Central memory CD8-positive, alpha-beta T cell (primary cell): Measurements from ENCODE around the gene SLC7A7.
"Not testable (repeated sequence)": the region's sequence is repeated elsewhere in the genome, so short reads cannot be mapped to it uniquely, and the experiment has no call there.

Source experiments
- ATAC-seq: fragments of 150-1000 bp; cut with Tn5 transposase; replicated peaks from 2 replicates; pipeline ENCODE4 v1.10.0; 2022; ENCODE audit warnings: mild to moderate bottlenecking, moderate FRiP score, moderate number of reproducible peaks; ENCODE audit not compliant: poor library complexity, severe bottlenecking; ENCODE audit errors: extremely low read depth
- DNase-seq, 2 donors: peaks; one replicate each; pipeline ENCODE4 v3.0.0; 2021; ENCODE audit warnings: low spot score in 2 of 2
- H3K27ac Mint-ChIP-seq: one replicate; pipeline ENCODE4 v1.8.0; 2022; ENCODE audit warnings: low read depth, mild to moderate bottlenecking, moderate library complexity, mixed read lengths
- H3K27me3 Mint-ChIP-seq: one replicate; pipeline ENCODE4 v1.8.0; 2022; ENCODE audit warnings: mixed read lengths
- H3K36me3 Mint-ChIP-seq: one replicate; pipeline ENCODE4 v1.8.0; 2022; ENCODE audit warnings: mild to moderate bottlenecking, moderate library complexity, mixed read lengths; ENCODE audit not compliant: insufficient read depth
- H3K4me1 Mint-ChIP-seq: one replicate; pipeline ENCODE4 v1.8.0; 2022; ENCODE audit warnings: mixed read lengths
- H3K4me3 Mint-ChIP-seq: one replicate; pipeline ENCODE4 v1.8.0; 2022; ENCODE audit warnings: mild to moderate bottlenecking, moderate library complexity, mixed read lengths
- H3K9me3 Mint-ChIP-seq: one replicate; pipeline ENCODE4 v1.8.0; 2022; ENCODE audit warnings: mixed read lengths

SLC7A7 gene

DNA sequence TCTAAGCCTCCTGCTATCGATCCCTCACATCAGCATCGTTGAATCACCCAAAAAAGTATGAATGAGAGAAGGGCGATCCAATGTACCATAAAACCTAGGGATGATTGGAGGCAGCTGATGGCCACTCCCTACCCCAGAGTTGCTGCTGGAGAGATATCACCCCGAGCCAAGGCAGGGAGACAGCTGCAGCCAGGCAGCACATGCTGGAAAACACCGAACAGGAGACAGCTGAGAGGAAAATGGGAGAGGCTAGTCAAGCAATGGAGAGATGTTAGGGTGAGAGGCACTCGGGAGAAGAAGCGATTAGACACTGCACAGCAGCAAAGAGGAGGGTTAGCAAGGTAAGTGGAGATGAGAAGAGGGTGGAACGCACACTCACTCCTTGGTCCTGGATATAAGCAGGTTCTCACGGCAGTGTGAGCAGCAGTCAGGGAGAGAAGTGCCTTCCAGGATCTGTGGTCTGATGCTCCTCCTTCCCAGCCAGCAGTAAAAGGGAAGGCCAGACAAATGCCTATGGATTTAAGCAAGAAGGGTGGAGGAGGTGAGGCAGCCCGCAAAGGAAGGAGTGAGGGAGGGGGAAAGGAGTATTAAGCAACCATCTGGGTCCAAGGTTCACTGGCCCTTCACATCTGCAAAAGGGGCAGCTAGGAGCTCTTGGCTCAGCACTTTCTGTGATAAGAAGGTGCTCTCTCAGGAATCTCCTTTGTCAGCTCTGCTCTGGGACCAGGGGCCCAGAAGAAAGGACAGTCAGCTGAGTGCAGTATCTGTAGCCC is at the start of gene SLC7A7:
Gene SLC7A7 (minus strand): TSS at position 495 of the 773 bp plus-strand sequence. CDS start 2,037 bp downstream, outside the sequence.
- Mint-ChIP-seq H3K4me3 (no peak within 1 kb of the TSS), H3K36me3 (no peaks in the 10 kb centered on the region), H3K27ac (no peak within 1 kb of the TSS), H3K4me1 (no peaks in the 10 kb centered on the region), H3K9me3 (no peaks in the 10 kb centered on the region), H3K27me3 (peaks cover 15% of the 10 kb centered on the region)
- ATAC-seq (no peak), DNase-seq (no peak)

DNA sequence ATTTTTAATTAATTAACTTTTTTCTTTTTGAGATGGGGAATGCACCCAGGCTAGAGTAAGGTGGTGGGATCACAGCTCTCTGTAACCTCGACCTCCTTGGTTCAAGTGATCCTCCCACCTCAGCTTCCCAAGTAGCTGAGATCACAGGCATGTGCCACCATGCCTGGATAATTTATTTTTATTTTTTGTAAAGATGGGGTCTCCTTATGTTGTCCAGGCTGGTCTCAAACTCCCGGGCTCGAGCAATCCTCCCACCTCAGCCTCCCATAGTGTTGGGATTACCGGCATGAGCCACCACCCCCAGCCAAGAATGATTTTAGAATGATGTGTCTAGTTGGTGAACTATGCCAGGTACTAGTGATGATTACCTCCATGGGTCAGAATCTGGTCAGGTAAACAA is 49.7 kb upstream of the SLC7A7 start:
- Mint-ChIP-seq H3K27me3 (peaks cover 15% of the 10 kb centered on the region), H3K4me3 (no peak overlapping the region), H3K27ac (no peak overlapping the region), H3K4me1 (peaks cover 8% of the 10 kb centered on the region), H3K36me3 (no peaks in the 10 kb centered on the region), H3K9me3 (no peaks in the 10 kb centered on the region)
- DNase-seq (no peak), ATAC-seq (no peak)

DNA sequence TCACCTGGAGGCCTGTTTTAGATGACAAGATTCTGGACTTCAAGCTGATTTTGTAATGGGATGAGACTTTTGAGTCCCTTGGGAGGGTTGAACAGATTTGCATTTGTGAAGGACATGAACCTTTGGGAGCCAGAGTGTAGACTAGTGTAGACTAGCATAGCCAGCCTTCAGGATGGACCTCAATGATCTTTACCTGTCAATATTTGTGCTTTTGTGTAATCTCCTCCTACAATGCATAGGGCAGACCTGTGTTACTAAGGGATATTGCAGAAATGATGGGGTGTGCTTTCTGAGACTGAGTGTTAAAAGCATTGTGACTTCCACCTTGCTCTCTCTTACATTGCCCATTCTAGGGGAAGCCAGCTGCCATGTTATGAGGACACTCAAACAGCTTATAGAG is 46.4 kb upstream of the SLC7A7 start:
- Mint-ChIP-seq H3K4me1 (peaks cover 20% of the 10 kb centered on the region), H3K27ac (no peak overlapping the region), H3K4me3 (no peak overlapping the region), H3K36me3 (peaks cover 3% of the 10 kb centered on the region), H3K27me3 (peaks cover 31% of the 10 kb centered on the region), H3K9me3 (no peaks in the 10 kb centered on the region)
- DNase-seq: no peak
- no peak for ATAC-seq

DNA sequence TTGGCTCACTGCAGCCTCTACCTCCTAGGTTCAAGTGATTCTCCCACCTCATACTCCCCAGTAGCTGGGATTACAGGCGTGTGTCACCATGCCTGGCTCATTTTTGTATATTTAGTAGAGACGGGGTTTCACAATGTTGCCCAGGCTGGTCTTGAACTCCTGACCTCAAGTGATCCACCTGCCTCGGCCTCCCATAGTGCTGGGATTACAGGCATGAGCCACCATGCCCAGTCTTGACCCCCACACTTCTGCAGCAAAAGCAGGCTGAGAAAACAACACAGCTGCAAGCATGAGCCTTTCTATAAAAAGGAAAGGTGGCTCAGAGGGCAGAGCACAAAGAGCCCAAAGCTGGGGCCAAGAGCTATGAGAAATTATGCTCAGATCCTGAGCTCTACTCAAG is 45.1 kb upstream of the SLC7A7 start:
- not testable (repeated sequence) for H3K36me3 Mint-ChIP-seq, H3K9me3 Mint-ChIP-seq, DNase-seq, H3K27ac Mint-ChIP-seq, H3K4me3 Mint-ChIP-seq, ATAC-seq
- Mint-ChIP-seq H3K27me3 (peaks cover 43% of the 10 kb centered on the region), H3K4me1 (peaks cover 16% of the 10 kb centered on the region)

DNA sequence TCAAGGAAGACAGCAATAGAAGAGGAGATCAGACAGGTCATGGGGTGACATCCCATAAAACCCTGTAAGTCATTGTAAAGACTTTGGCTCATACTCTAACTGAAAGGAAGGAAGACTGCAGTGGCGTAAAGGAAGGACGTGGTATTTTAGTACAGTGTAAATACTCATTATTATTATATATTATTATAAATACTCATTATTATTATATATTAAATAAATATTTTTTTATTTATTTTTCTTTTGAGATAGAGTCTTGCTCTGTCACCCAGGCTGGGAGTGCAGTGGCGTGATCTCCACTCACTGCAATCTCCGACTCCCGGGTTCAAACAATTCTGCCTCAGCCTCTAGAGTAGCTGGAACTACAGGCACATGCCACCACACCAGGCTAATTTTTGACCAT is 41.2 kb upstream of the SLC7A7 start:
- Mint-ChIP-seq H3K4me1 (peaks cover 27% of the 10 kb centered on the region), H3K9me3 (no peaks in the 10 kb centered on the region), H3K4me3 (no peak overlapping the region), H3K36me3 (peaks cover 3% of the 10 kb centered on the region), H3K27ac (no peak overlapping the region), H3K27me3 (peaks cover 42% of the 10 kb centered on the region)
- ATAC-seq (no peak), DNase-seq (no peak)

DNA sequence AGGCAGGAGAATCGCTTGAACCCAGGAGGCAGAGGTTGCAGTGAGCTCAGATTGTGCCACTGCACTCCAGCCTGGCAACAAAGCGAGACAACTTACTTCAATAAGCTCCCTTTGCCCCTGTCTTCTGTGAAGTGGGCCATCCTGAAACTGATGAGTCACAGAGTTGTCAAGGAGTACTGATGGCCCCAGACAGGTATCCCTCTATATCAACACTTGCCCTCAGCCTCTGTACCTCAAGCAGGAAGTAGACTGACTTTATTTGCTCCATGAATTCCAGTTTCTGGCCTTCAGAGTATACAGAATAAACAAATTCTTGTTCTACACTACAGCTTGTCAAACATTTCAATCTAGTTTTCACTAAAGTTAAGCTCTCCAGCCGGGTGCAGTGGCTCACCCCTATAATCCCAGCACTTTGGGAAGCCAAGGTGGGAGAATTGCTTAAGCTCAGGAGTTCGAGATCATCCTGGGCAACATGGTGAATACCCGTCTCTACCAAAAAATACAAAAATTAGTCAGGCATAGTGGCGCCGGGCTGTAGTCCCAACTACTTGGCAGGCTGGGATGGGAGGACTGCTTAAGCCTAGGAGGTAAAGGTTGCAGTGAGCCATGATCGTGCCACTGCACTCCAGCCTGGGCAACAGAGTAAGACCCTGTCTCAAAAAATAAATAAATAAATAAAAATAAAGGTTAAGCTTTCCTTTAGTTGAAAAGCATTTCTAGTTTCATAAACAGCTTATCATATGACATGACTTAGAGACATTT is 39.9 kb upstream of the SLC7A7 start:
- DNase-seq (no peak), ATAC-seq (no peak)
- no peak overlapping the region for H3K27ac Mint-ChIP-seq
- H3K4me1 Mint-ChIP-seq: peaks cover 27% of the 10 kb centered on the region
- peaks cover 3% of the 10 kb centered on the region for H3K36me3 Mint-ChIP-seq
- no peak overlapping the region for H3K4me3 Mint-ChIP-seq
- H3K27me3 Mint-ChIP-seq: peaks cover 35% of the 10 kb centered on the region
- no peaks in the 10 kb centered on the region for H3K9me3 Mint-ChIP-seq

DNA sequence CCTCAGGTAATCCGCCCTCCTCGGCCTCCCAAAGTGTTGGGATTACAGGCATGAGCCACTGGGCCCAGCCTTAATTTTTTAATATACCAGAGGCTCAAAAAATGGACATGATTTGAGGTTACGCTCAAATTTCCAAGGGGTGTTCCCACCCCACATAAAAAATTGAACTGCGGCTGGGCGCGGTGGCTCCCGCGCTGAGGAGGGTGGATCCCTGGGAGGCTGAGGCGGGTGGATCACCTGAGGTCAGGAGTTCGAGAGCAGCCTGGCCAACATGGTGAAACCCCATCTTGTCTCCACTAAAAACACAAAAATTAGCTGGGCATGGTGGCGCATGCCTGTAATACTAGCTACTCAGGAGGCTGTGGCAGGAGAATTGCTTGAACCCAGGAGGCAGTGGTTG is 39.1 kb upstream of the SLC7A7 start:
- H3K27ac Mint-ChIP-seq, DNase-seq, H3K36me3 Mint-ChIP-seq, ATAC-seq, H3K9me3 Mint-ChIP-seq, H3K4me3 Mint-ChIP-seq: not testable (repeated sequence)
- peaks cover 41% of the 10 kb centered on the region for H3K27me3 Mint-ChIP-seq
- H3K4me1 Mint-ChIP-seq: peaks cover 27% of the 10 kb centered on the region

DNA sequence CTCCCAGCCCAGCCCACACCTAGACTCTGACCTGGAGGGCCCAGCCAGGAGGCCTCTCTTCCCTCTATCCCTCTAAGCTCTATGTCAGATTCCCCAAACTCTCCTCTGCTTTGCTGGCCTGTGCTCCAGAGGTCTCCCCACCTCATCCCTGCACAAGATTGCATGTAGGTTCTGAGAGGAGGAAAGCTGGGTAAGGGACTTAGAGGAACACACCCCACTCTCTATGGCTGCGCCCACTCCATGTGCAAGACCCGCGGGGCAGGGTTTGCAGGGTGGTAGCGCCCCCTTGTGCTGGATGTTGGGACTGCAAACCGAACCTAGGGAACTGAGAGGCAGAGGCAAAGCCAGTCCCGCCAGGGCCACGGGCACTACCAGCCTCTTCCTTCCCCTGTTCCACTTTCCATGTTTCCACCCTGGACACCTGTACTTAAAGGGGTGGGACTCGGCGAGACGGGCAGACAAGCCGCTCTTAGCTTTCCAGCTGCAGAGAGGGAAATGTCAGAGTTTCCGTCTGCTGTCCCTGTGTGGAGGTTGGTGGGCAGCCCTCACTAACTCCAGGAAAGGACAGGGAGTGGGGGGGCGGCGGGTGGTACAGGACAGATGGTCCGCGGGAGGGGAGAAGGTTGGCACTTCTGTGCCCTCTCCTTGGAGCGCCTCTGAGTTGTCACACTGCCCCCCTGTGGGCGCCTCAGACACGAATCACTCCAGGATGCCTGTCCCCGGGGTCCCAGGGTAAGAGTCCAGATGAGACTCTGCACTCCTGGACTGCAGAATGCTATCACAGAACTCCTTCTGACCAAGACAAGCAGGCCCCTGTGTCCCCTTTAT is 37.9 kb upstream of the SLC7A7 start:
- Mint-ChIP-seq H3K4me1 (peaks cover 20% of the 10 kb centered on the region), H3K27me3 (peaks cover 48% of the 10 kb centered on the region), H3K4me3 (peak overlapping the region; percentile 79), H3K27ac (no peak overlapping the region), H3K36me3 (peaks cover 2% of the 10 kb centered on the region), H3K9me3 (no peaks in the 10 kb centered on the region)
- DNase-seq (peak; percentile 81 to 98), ATAC-seq (peak; percentile 90)

DNA sequence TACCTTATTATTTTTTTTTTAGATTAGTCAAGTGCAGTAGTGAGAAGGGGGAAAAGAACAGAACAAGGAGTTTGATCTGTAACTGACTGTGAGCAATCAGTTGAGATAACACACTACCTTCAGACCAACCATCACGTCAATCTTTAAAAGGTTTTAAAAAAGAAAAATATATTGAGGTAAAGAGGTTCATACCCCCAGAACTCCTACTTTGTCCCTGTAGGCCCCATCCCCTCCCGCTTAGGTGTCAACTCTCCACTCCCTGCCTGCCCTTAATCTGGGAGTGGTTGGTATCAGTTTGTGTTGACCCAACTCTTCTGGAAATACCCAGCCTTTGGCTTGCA is 37.3 kb upstream of the SLC7A7 start:
- no peak for ATAC-seq
- no peaks in the 10 kb centered on the region for H3K9me3 Mint-ChIP-seq
- peak overlapping the region; percentile 79 for H3K4me3 Mint-ChIP-seq
- H3K36me3 Mint-ChIP-seq: peaks cover 2% of the 10 kb centered on the region
- DNase-seq: no peak
- no peak overlapping the region for H3K27ac Mint-ChIP-seq
- H3K27me3 Mint-ChIP-seq: peaks cover 48% of the 10 kb centered on the region
- peaks cover 14% of the 10 kb centered on the region for H3K4me1 Mint-ChIP-seq

DNA sequence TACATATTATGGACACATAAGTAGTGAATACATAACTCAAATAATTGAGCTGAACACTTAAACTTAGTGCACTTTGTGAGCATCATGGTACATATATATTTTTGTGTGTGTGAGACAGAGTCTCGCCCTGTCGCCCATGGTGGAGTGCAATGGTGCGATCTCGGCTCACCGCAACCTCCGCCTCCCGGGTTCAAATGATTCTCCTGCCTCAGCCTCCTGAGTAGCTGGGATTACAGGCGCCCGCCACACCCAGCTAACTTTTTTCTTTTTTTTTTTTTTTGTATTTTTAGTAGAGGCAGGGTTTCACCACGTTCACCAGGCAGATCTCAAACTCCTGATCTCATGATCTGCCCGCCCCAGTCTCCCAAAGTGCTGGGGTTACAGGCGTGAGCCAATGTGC is 36.9 kb upstream of the SLC7A7 start:
- not testable (repeated sequence) for ATAC-seq, H3K4me3 Mint-ChIP-seq, H3K36me3 Mint-ChIP-seq, H3K27ac Mint-ChIP-seq, H3K9me3 Mint-ChIP-seq, DNase-seq
- Mint-ChIP-seq H3K27me3 (peaks cover 48% of the 10 kb centered on the region), H3K4me1 (peaks cover 11% of the 10 kb centered on the region)

DNA sequence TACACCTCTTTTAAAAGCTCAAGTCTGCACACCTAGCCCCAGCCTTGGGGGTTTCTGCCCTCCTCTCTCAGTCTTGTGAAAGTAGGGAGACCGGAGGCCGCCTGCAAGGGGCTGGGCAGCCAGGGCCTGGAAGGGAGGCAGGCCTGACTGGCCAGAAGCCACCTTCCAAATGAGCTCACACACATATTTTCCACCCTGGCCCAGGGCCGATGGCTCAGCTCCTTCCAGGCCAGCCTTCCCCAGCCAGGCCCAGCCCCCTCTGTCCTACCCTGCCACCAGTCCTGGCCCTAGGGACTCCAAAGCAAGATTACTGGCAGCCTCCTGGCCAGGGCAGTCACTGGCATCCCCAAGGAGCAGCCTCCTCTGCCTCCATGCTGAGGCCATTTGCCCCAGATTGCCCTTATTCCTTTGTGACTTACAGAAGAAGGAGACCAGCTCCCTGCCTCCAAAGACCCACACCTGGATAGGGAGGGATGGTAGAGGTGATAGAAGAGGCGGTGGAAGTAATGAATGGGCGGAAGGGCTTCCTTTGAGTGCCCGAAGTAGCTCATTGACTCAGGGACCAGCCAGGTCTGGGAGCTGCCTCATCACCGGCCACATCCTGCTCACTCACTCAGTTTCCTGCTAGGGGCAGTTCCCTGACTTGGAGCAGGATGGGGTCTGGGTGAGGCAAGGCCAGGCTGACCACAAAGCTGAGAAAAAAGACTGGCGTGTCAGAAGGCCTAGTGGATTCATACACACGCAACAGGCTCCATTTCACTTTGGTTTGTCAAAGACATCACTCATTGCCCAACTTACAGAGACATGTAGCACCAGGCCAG is 35.9 kb upstream of the SLC7A7 start:
- no peak for DNase-seq
- Mint-ChIP-seq H3K9me3 (no peaks in the 10 kb centered on the region), H3K4me3 (no peak overlapping the region), H3K36me3 (peaks cover 2% of the 10 kb centered on the region), H3K27ac (no peak overlapping the region), H3K27me3 (peaks cover 52% of the 10 kb centered on the region), H3K4me1 (peaks cover 11% of the 10 kb centered on the region)
- no peak for ATAC-seq
